Motor neuron (in vitro differentiated cells): Measurements from ENCODE around the gene ADH4. TPM values are rescaled to one million over a fixed set of nuclear protein-coding genes. Genes with fewer than 3 reads are reported as not detected.
"Not testable (repeated sequence)": the region's sequence is repeated elsewhere in the genome, so short reads cannot be mapped to it uniquely, and the experiment has no call there.

ENCODE experiments used
- ATAC-seq, 8 experiments: fragments of 200-7000 bp; cut with Tn5 transposase; replicated peaks in 6 of 8; 2 replicates each; pipeline ENCODE4 v1.8.0; 2021; ENCODE audit warnings: mild to moderate bottlenecking in 8 of 8, moderate library complexity in 8 of 8
- H3K27ac ChIP-seq, 2 donors: fragments of 250-450 bp; sonication (Bioruptor Pico); 2 replicates each; pipeline ENCODE4 v1.9.0; 2021; ENCODE audit warnings: antibody characterized with exemption in 2 of 2, mild to moderate bottlenecking in 2 of 2, moderate library complexity in 1 of 2
- H3K4me1 ChIP-seq, 2 donors: fragments of 250-450 bp; sonication (Bioruptor Pico); replicated peaks in 1 of 2; 2 replicates each; pipeline ENCODE4 v1.6.1; 2021; ENCODE audit warnings: antibody characterized with exemption in 2 of 2, mild to moderate bottlenecking in 2 of 2, moderate library complexity in 1 of 2
- H3K4me3 ChIP-seq, 5 donors: fragments of 250-450 bp; sonication (Bioruptor Pico); 2 replicates each; pipeline ENCODE4 v1.9.0; 2021; ENCODE audit warnings: antibody characterized with exemption in 5 of 5, mild to moderate bottlenecking in 5 of 5, moderate library complexity in 4 of 5
- WGBS, 10 experiments: fragments of 450-650 bp; shearing (Covaris generic); methylation state at CpG; one replicate each; pipeline ENCODE4 v1.0.0; 2022; 5-methylcytosine and 5-hydroxymethylcytosine counted together
- in situ Hi-C, 9 experiments: fragments of 400-800 bp; cut with MboI; loops; one replicate each; pipeline ENCODE4 v1.15.0; 2021; ENCODE audit warnings: low sequenced_read_pairs in 9 of 9, low pct_unique_long_range_greater_than_20kb in 2 of 9; ENCODE audit not compliant: unreplicated experiment in 9 of 9
- total RNA-seq, 8 experiments: library from RNA; unstranded; fragments of 300-600 nt; gene quantifications; 2 replicates each; pipeline versions ENCODE4 v1.2.3 to v1.2.4, GENCODE V29; 2022

ADH4 gene
- total RNA-seq, result under 1 TPM in 4 of 8 experiments, not detected in 4; 0.13 to 0.27 (median 0.17) TPM

- H3K4me1 ChIP-seq, result no peaks in the 10 kb centered on the region
- ATAC-seq, result peak in 3 of 8 experiments; percentile 71 to 75 (median 75)
- 6 to 75% (median 22%) methylated on average over 1 to 2 of the region's 2 CpGs; no CpG with 5 or more reads in 2 of the 10 experiments for WGBS, 10 experiments
- in situ Hi-C loops, result no loop called here
- no peak within 1 kb of the TSS for H3K27ac ChIP-seq
- H3K4me3 ChIP-seq, result no peak within 1 kb of the TSS
Observed at GRCh38 chr4:99144070-99144469, at the start of gene ADH4. TSS of gene ADH4 (minus strand) at chr4:99144297. CDS start at chr4:99144222, 75 bp downstream.

GRCh38 chr4:99190336-99190735 lies 46.2 kb upstream of the ADH4 start:
- no peak for ATAC-seq
- Histone ChIP-seq H3K4me1 (no peaks in the 10 kb centered on the region), H3K27ac (no peak overlapping the region), H3K4me3 (no peak overlapping the region)
- in situ Hi-C loops, result no loop called here
- 0 to 83% (median 63%) methylated on average over 1 to 4 of the region's 5 CpGs; no CpG with 5 or more reads in 6 of the 10 experiments for WGBS, 10 experiments

GRCh38 chr4:99189900-99190299 lies 45.8 kb upstream of the ADH4 start:
- H3K27ac ChIP-seq, ATAC-seq, H3K4me1 ChIP-seq, in situ Hi-C loops, H3K4me3 ChIP-seq: not testable (repeated sequence)
- WGBS, 10 experiments, result 46 to 100% (median 83%) methylated on average over 1 to 3 of the region's 3 CpGs; no CpG with 5 or more reads in 3 of the 10 experiments

- Histone ChIP-seq H3K27ac (no peak overlapping the region), H3K4me1 (no peaks in the 10 kb centered on the region), H3K4me3 (no peak overlapping the region)
- 20 to 88% (median 63%) methylated on average over 1 of the region's 1 CpG; no CpG with 5 or more reads in 2 of the 10 experiments for whole genome bisulfite sequencing, 10 experiments
- in situ Hi-C loops, result no loop called here
- no peak for ATAC-seq
Observed at GRCh38 chr4:99186029-99186428, 41.9 kb upstream of the ADH4 start.

- WGBS, 10 experiments, result 60 to 100% (median 86%) methylated on average over 1 to 2 of the region's 2 CpGs; no CpG with 5 or more reads in 3 of the 10 experiments
- no peak for ATAC-seq
- no peak overlapping the region for H3K4me3 ChIP-seq
- H3K27ac ChIP-seq, result no peak overlapping the region
- in situ Hi-C loops, result no loop called here
- H3K4me1 ChIP-seq, result no peaks in the 10 kb centered on the region
Observed at GRCh38 chr4:99185581-99185980, 41.5 kb upstream of the ADH4 start.

GRCh38 chr4:99180382-99181070 lies 36.4 kb upstream of the ADH4 start:
- H3K4me3 ChIP-seq, result no peak overlapping the region
- no peak for ATAC-seq
- WGBS, 10 experiments, result 0 to 100% (median 53%) methylated on average over 1 to 2 of the region's 2 CpGs
- no peaks in the 10 kb centered on the region for H3K4me1 ChIP-seq
- in situ Hi-C loops, result no loop called here
- H3K27ac ChIP-seq, result no peak overlapping the region

GRCh38 chr4:99179626-99180025 lies 35.5 kb upstream of the ADH4 start:
- WGBS, 10 experiments, result 60 to 80% (median 80%) methylated on average over 1 of the region's 1 CpG; no CpG with 5 or more reads in 6 of the 10 experiments
- Histone ChIP-seq H3K4me1 (no peaks in the 10 kb centered on the region), H3K27ac (no peak overlapping the region), H3K4me3 (no peak overlapping the region)
- in situ Hi-C loops, result no loop called here
- no peak for ATAC-seq

- Histone ChIP-seq H3K4me3 (no peak overlapping the region), H3K4me1 (no peaks in the 10 kb centered on the region), H3K27ac (no peak overlapping the region)
- in situ Hi-C loops, result no loop called here
- no CpG with 5 or more reads among the region's 2 CpGs for WGBS, 10 experiments
- no peak for ATAC-seq
Observed at GRCh38 chr4:99179178-99179577, 35.1 kb upstream of the ADH4 start.

- Histone ChIP-seq H3K4me1 (no peaks in the 10 kb centered on the region), H3K4me3 (no peak overlapping the region), H3K27ac (no peak overlapping the region)
- WGBS, 10 experiments, result 31 to 95% (median 60%) methylated on average over 1 to 2 of the region's 2 CpGs; no CpG with 5 or more reads in 2 of the 10 experiments
- no peak for ATAC-seq
- in situ Hi-C loops, result no loop called here
Observed at GRCh38 chr4:99166544-99166943, 22.4 kb upstream of the ADH4 start.

GRCh38 chr4:99165978-99166377 lies 21.9 kb upstream of the ADH4 start:
- H3K4me1 ChIP-seq, result no peaks in the 10 kb centered on the region
- H3K27ac ChIP-seq, result no peak overlapping the region
- ATAC-seq, result no peak
- 17 to 80% (median 73%) methylated on average over 1 of the region's 1 CpG; no CpG with 5 or more reads in 6 of the 10 experiments for whole genome bisulfite sequencing, 10 experiments
- in situ Hi-C loops, result no loop called here
- no peak overlapping the region for H3K4me3 ChIP-seq

- in situ Hi-C loops, result no loop called here
- no peak overlapping the region for H3K4me3 ChIP-seq
- H3K27ac ChIP-seq, result no peak overlapping the region
- WGBS, 10 experiments, result 80 to 100% (median 92%) methylated on average over 1 to 3 of the region's 3 CpGs; no CpG with 5 or more reads in 3 of the 10 experiments
- H3K4me1 ChIP-seq, result no peaks in the 10 kb centered on the region
- ATAC-seq, result no peak
Observed at GRCh38 chr4:99161373-99162099, 17.4 kb upstream of the ADH4 start.

GRCh38 chr4:99159699-99160098 lies 15.6 kb upstream of the ADH4 start:
- WGBS, 10 experiments, result 13 to 100% (median 40%) methylated on average over 1 of the region's 1 CpG; no CpG with 5 or more reads in 1 of the 10 experiments
- in situ Hi-C loops, result no loop called here
- ATAC-seq, result no peak

GRCh38 chr4:99157478-99157935 lies 13.4 kb upstream of the ADH4 start:
- WGBS, 10 experiments, result 50 to 100% (median 81%) methylated on average over 2 to 3 of the region's 3 CpGs
- no peak overlapping the region for H3K27ac ChIP-seq
- H3K4me1 ChIP-seq, result no peaks in the 10 kb centered on the region
- in situ Hi-C loops, result no loop called here
- H3K4me3 ChIP-seq, result no peak overlapping the region
- no peak for ATAC-seq

More at GRCh38 chr4:99159699-99160098, 15.6 kb upstream of the ADH4 start:
- Histone ChIP-seq H3K27ac (no peak overlapping the region), H3K4me3 (no peak overlapping the region), H3K4me1 (no peaks in the 10 kb centered on the region)
